T-helper 1 cell treated with Interleukin-12 subunit alpha and Interleukin-12 subunit beta and Interleukin-4 antibody, amounts not matched to agents 30 μg/mL and 1 μg/mL, for 36 hours (primary cell): ENCODE measurements around the gene BEST1.
"Not testable (repeated sequence)": the region's sequence is repeated elsewhere in the genome, so short reads cannot be mapped to it uniquely, and the experiment has no call there.

ENCODE experiments used
- H3K27ac Mint-ChIP-seq: one replicate; pipeline ENCODE4 v1.8.0; 2021; ENCODE audit warnings: mild to moderate bottlenecking, mixed read lengths
- H3K27me3 Mint-ChIP-seq: one replicate; pipeline ENCODE4 v1.8.0; 2021; ENCODE audit warnings: low read depth, mixed read lengths
- H3K36me3 Mint-ChIP-seq: one replicate; pipeline ENCODE4 v1.8.0; 2021; ENCODE audit warnings: low read depth, mixed read lengths
- H3K4me1 Mint-ChIP-seq: one replicate; pipeline ENCODE4 v1.8.0; 2021; ENCODE audit warnings: low read depth, mixed read lengths
- H3K4me3 Mint-ChIP-seq: one replicate; pipeline ENCODE4 v1.8.0; 2021; ENCODE audit warnings: mild to moderate bottlenecking, moderate library complexity, mixed read lengths
- H3K9me3 Mint-ChIP-seq: one replicate; pipeline ENCODE4 v1.8.0; 2021; ENCODE audit warnings: mixed read lengths

BEST1 gene

GRCh38 chr11:61985869-61986268 is 35.7 kb downstream of the BEST1 start:
- H3K27me3 Mint-ChIP-seq = peaks cover 35% of the 10 kb centered on the region
- H3K9me3 Mint-ChIP-seq = peaks cover 29% of the 10 kb centered on the region
- no peaks in the 10 kb centered on the region for H3K4me1 Mint-ChIP-seq
- H3K27ac Mint-ChIP-seq = no peak overlapping the region
- H3K36me3 Mint-ChIP-seq = peaks cover 5% of the 10 kb centered on the region
- no peak overlapping the region for H3K4me3 Mint-ChIP-seq

- Mint-ChIP-seq H3K4me3 (no peak overlapping the region), H3K4me1 (no peaks in the 10 kb centered on the region), H3K36me3 (peaks cover 16% of the 10 kb centered on the region), H3K27me3 (peaks cover 8% of the 10 kb centered on the region), H3K27ac (no peak overlapping the region), H3K9me3 (peaks cover 22% of the 10 kb centered on the region)
Observed at GRCh38 chr11:61994981-61995380, 44.8 kb downstream of the BEST1 start.

- peaks cover 20% of the 10 kb centered on the region for H3K9me3 Mint-ChIP-seq
- peaks cover 5% of the 10 kb centered on the region for H3K27me3 Mint-ChIP-seq
- peaks cover 15% of the 10 kb centered on the region for H3K36me3 Mint-ChIP-seq
- H3K4me1 Mint-ChIP-seq = no peaks in the 10 kb centered on the region
- no peak overlapping the region for H3K27ac Mint-ChIP-seq
- no peak overlapping the region for H3K4me3 Mint-ChIP-seq
Observed at GRCh38 chr11:61996933-61997332, 46.8 kb downstream of the BEST1 start.

GRCh38 chr11:61999141-61999975 is 49.2 kb downstream of the BEST1 start:
- Mint-ChIP-seq H3K4me3 (no peak overlapping the region), H3K27ac (peak overlapping the region; percentile 59), H3K27me3 (peaks cover 5% of the 10 kb centered on the region), H3K36me3 (peaks cover 15% of the 10 kb centered on the region), H3K4me1 (no peaks in the 10 kb centered on the region), H3K9me3 (peaks cover 16% of the 10 kb centered on the region)

- Mint-ChIP-seq H3K4me3 (no peak overlapping the region), H3K36me3 (peaks cover 15% of the 10 kb centered on the region), H3K9me3 (peaks cover 16% of the 10 kb centered on the region), H3K27ac (no peak overlapping the region), H3K27me3 (no peaks in the 10 kb centered on the region), H3K4me1 (no peaks in the 10 kb centered on the region)
Observed at GRCh38 chr11:62000539-62001446, 50.6 kb downstream of the BEST1 start.

- Mint-ChIP-seq H3K27me3 (no peaks in the 10 kb centered on the region), H3K9me3 (peaks cover 16% of the 10 kb centered on the region), H3K36me3 (peaks cover 15% of the 10 kb centered on the region), H3K4me1 (no peaks in the 10 kb centered on the region), H3K27ac (no peak overlapping the region), H3K4me3 (no peak overlapping the region)
Observed at GRCh38 chr11:62001450-62002191, 51.5 kb downstream of the BEST1 start.

- not testable (repeated sequence) for H3K27me3 Mint-ChIP-seq, H3K4me1 Mint-ChIP-seq, H3K4me3 Mint-ChIP-seq, H3K27ac Mint-ChIP-seq
- Mint-ChIP-seq H3K36me3 (peaks cover 15% of the 10 kb centered on the region), H3K9me3 (peaks cover 16% of the 10 kb centered on the region)
Observed at GRCh38 chr11:62002283-62002682, 52.1 kb downstream of the BEST1 start.

- no peak overlapping the region for H3K27ac Mint-ChIP-seq
- H3K27me3 Mint-ChIP-seq = no peaks in the 10 kb centered on the region
- H3K4me1 Mint-ChIP-seq = no peaks in the 10 kb centered on the region
- no peak overlapping the region for H3K4me3 Mint-ChIP-seq
- peaks cover 5% of the 10 kb centered on the region for H3K9me3 Mint-ChIP-seq
- H3K36me3 Mint-ChIP-seq = peaks cover 4% of the 10 kb centered on the region
Observed at GRCh38 chr11:62004473-62004872, 54.3 kb downstream of the BEST1 start.

GRCh38 chr11:62008193-62008592 is 58.0 kb downstream of the BEST1 start:
- Mint-ChIP-seq H3K9me3 (no peaks in the 10 kb centered on the region), H3K4me3 (no peak overlapping the region), H3K27ac (no peak overlapping the region), H3K36me3 (peaks cover 1% of the 10 kb centered on the region), H3K4me1 (peaks cover 4% of the 10 kb centered on the region), H3K27me3 (no peaks in the 10 kb centered on the region)

GRCh38 chr11:62010935-62011528 is 60.9 kb downstream of the BEST1 start:
- no peak overlapping the region for H3K4me3 Mint-ChIP-seq
- no peak overlapping the region for H3K27ac Mint-ChIP-seq
- peaks cover 1% of the 10 kb centered on the region for H3K36me3 Mint-ChIP-seq
- H3K4me1 Mint-ChIP-seq = peaks cover 7% of the 10 kb centered on the region
- H3K27me3 Mint-ChIP-seq = no peaks in the 10 kb centered on the region
- no peaks in the 10 kb centered on the region for H3K9me3 Mint-ChIP-seq

- Mint-ChIP-seq H3K4me1 (peaks cover 7% of the 10 kb centered on the region), H3K27ac (no peak overlapping the region), H3K4me3 (no peak overlapping the region), H3K27me3 (no peaks in the 10 kb centered on the region), H3K36me3 (peaks cover 1% of the 10 kb centered on the region), H3K9me3 (no peaks in the 10 kb centered on the region)
Observed at GRCh38 chr11:62011881-62012280, 61.7 kb downstream of the BEST1 start.

- Mint-ChIP-seq H3K9me3 (no peaks in the 10 kb centered on the region), H3K27ac (no peak overlapping the region), H3K4me3 (no peak overlapping the region)
Observed at GRCh38 chr11:62012451-62012831, 62.3 kb downstream of the BEST1 start.

GRCh38 chr11:62012832-62013461 is 62.8 kb downstream of the BEST1 start:
- H3K36me3 Mint-ChIP-seq = peaks cover 1% of the 10 kb centered on the region
- H3K4me3 Mint-ChIP-seq = no peak overlapping the region
- no peaks in the 10 kb centered on the region for H3K27me3 Mint-ChIP-seq
- H3K27ac Mint-ChIP-seq = no peak overlapping the region
- peaks cover 7% of the 10 kb centered on the region for H3K4me1 Mint-ChIP-seq
- H3K9me3 Mint-ChIP-seq = no peaks in the 10 kb centered on the region

More at GRCh38 chr11:62012451-62012831, 62.3 kb downstream of the BEST1 start:
- H3K27me3 Mint-ChIP-seq = no peaks in the 10 kb centered on the region
- H3K36me3 Mint-ChIP-seq = peaks cover 1% of the 10 kb centered on the region
- peaks cover 7% of the 10 kb centered on the region for H3K4me1 Mint-ChIP-seq
